HepG2 (cell line): ENCODE results near the gene SLAMF6. TPM values are rescaled to one million over a fixed set of nuclear protein-coding genes. Genes with fewer than 3 reads are reported as not detected.
"Not testable (repeated sequence)": the region's sequence is repeated elsewhere in the genome, so short reads cannot be mapped to it uniquely, and the experiment has no call there.

ENCODE experiments used
- ATAC-seq: fragments of 200-7000 bp; cut with Tn5 transposase; 3 replicates; pipeline ENCODE4 v1.9.1; 2020; ENCODE audit warnings: mild to moderate bottlenecking, moderate library complexity
- BruUV-seq: library from RNA; stranded (reverse); fragments of 400-500 nt; replicated peaks from 2 replicates; lab custom pipeline; 2021; lab: Mats Ljungman, UMichigan
- CTCF ChIA-PET: fragments of 300-600 bp; formaldehyde crosslinking; extraction: SDS; loops from one replicate; lab custom pipeline; 2021; ENCODE audit warnings: low total read pairs, inconsistent platforms, low intra/inter-chr PET ratio; lab: Yijun Ruan, JAX
- POLR2A ChIA-PET: fragments of 350-600 bp; sonication (Branson Sonifier 250); formaldehyde crosslinking; loops from one replicate; lab custom pipeline; 2020; ENCODE audit warnings: antibody characterized with exemption, inconsistent platforms; lab: Yijun Ruan, JAX
- DNase-seq: peaks from one replicate; pipeline ENCODE4 v3.0.0-alpha.2; 2015; ENCODE audit warnings: low spot score
- FAIRE-seq: peaks from 3 replicates; lab custom pipeline; 2011; peaks lifted over from hg19 to GRCh38; lab: Jason Lieb, UNC
- H2AFZ ChIP-seq: one replicate; pipeline ENCODE4 v1.6.1; 2011; ENCODE audit warnings: low read length, inconsistent platforms
- H3K27ac ChIP-seq: fragments of 300-600 bp; 3 replicates; pipeline ENCODE4 v1.8.0; 2011; ENCODE audit warnings: mixed run types, mild to moderate bottlenecking, mixed read lengths, low read length, inconsistent platforms; ENCODE audit not compliant: insufficient read depth; ENCODE audit errors: extremely low read length
- H3K27me3 ChIP-seq, 2 experiments: fragments of 200-600 bp in 1 of 2; 2 replicates in 1 of 2; 3 replicates in 1 of 2; pipeline versions ENCODE4 v1.6.0 to v1.8.0; 2011; ENCODE audit warnings: low read length in 2 of 2, mild to moderate bottlenecking in 2 of 2, moderate library complexity in 2 of 2, inconsistent platforms in 1 of 2; ENCODE audit not compliant: insufficient read depth in 2 of 2, control insufficient read depth in 1 of 2
- H3K36me3 ChIP-seq, 2 experiments: fragments of 200-600 bp in 1 of 2; replicated peaks in 1 of 2; 2 replicates in 1 of 2; 3 replicates in 1 of 2; pipeline versions ENCODE4 v1.5.1 to v1.8.0; 2011; ENCODE audit warnings: low read length in 2 of 2, inconsistent platforms in 1 of 2; ENCODE audit not compliant: insufficient read depth in 2 of 2, control insufficient read depth in 1 of 2
- H3K4me1 ChIP-seq: 2 replicates; pipeline ENCODE4 v1.5.1; 2012; ENCODE audit warnings: low read length, inconsistent platforms; ENCODE audit not compliant: insufficient read depth
- H3K4me2 ChIP-seq: 2 replicates; pipeline ENCODE4 v1.6.0; 2011; ENCODE audit warnings: low read depth, low read length, inconsistent platforms
- H3K4me3 ChIP-seq, 3 experiments: fragments of 200-600 bp in 1 of 3; sonication (generic), shearing (Covaris generic) in 1 of 3; replicated peaks in 1 of 3; 2 replicates each; pipeline ENCODE4 v1.5.1; 2011 to 2016; ENCODE audit warnings: low read length in 3 of 3, inconsistent platforms in 2 of 3, low read depth in 2 of 3, mild to moderate bottlenecking in 2 of 3, control low read depth in 1 of 3, mixed read lengths in 1 of 3; ENCODE audit not compliant: insufficient read depth in 1 of 3
- H3K79me2 ChIP-seq: one replicate; pipeline ENCODE4 v1.6.1; 2011; ENCODE audit warnings: low read length, inconsistent platforms; ENCODE audit not compliant: insufficient read depth
- H3K9ac ChIP-seq: 2 replicates; pipeline ENCODE4 v1.6.0; 2011; ENCODE audit warnings: mild to moderate bottlenecking, low read depth, low read length, inconsistent platforms; ENCODE audit not compliant: insufficient read depth
- H3K9me3 ChIP-seq: 2 replicates; pipeline ENCODE4 v1.5.1; 2012; ENCODE audit warnings: mild to moderate bottlenecking, low read length
- H4K20me1 ChIP-seq: 2 replicates; pipeline ENCODE4 v1.6.0; 2011; ENCODE audit warnings: inconsistent platforms, mild to moderate bottlenecking, low read length, moderate library complexity; ENCODE audit not compliant: insufficient read depth
- EEA1 ChIP-seq: sonication (generic); formaldehyde crosslinking; IDR thresholded peaks from 2 replicates; pipeline ENCODE4 v1.5.1; 2020; ENCODE audit warnings: mild to moderate bottlenecking, missing genetic modification reagents, borderline replicate concordance
- KDM4B ChIP-seq: sonication (generic); formaldehyde crosslinking; IDR thresholded peaks from 2 replicates; pipeline ENCODE4 v1.4.0; 2020; ENCODE audit warnings: missing genetic modification reagents
- MTF2 ChIP-seq: sonication (generic); formaldehyde crosslinking; IDR thresholded peaks from 2 replicates; pipeline ENCODE4 v1.5.0; 2020; ENCODE audit warnings: missing genetic modification reagents, borderline replicate concordance
- PRDM15 ChIP-seq: sonication (generic); formaldehyde crosslinking; IDR thresholded peaks from 2 replicates; pipeline ENCODE4 v1.4.0; 2020; ENCODE audit warnings: missing genetic modification reagents
- ZNF883 ChIP-seq: sonication (generic); formaldehyde crosslinking; IDR thresholded peaks from 2 replicates; pipeline ENCODE4 v1.5.1; 2020; ENCODE audit warnings: mild to moderate bottlenecking, missing genetic modification reagents; ENCODE audit errors: not compliant biosample characterization
- WGBS: methylation state at CpG from one replicate; pipeline ENCODE4 v1.1.6; 2017; ENCODE audit warnings: low lambda C conversion rate; 5-methylcytosine and 5-hydroxymethylcytosine counted together
- in situ Hi-C: cut with HindIII; loops from 2 replicates; pipeline ENCODE4 v1.10.0; 2017; ENCODE audit warnings: low pct_unique_long_range_greater_than_20kb; ENCODE audit not compliant: extremely low pct_ligation_motif_present
- intact Hi-C: fragments of 100-400 bp; cut with micrococcal nuclease; formaldehyde crosslinking; loops from one replicate; pipeline ENCODE4 v1.10.0; 2022; ENCODE audit not compliant: unreplicated experiment
- polyA plus RNA-seq, 8 experiments: library from polyadenylated mRNA; depleted of rRNA in 3 of 8; stranded (reverse) in 7 of 8; unstranded in 1 of 8; fragments of >200 nt; fragmentation: Illumina TruSeq in 4 of 8; extraction: Trizol in 4 of 8; gene quantifications; 2 replicates each; pipeline versions ENCODE4 v1.2.1 to v1.2.3, GENCODE V29; 2011 to 2016; ENCODE audit warnings: low read depth in 4 of 8, missing spikeins in 1 of 8, mixed read lengths in 1 of 8; ENCODE audit not compliant: insufficient read depth in 1 of 8
- total RNA-seq, 5 experiments: library from RNA; depleted of rRNA; stranded (reverse); fragments of >200 nt; fragmentation: Illumina TruSeq; extraction: Trizol; gene quantifications; 2 replicates each; pipeline ENCODE4 v1.2.3, GENCODE V29; 2016; ENCODE audit warnings: low read depth in 1 of 5

SLAMF6 gene
- total and polyA plus RNA-seq, 2 of the 13 experiments (the other 11 are each of a cell fraction or from before 2014, with no cell fraction given): not detected

GRCh38 chr1:160529401-160529952 is 6.4 kb upstream of the SLAMF6 start:
- BruUV-seq, POLR2A ChIA-PET, H3K4me2 ChIP-seq, in situ Hi-C loops, H3K36me3 ChIP-seq, CTCF ChIA-PET, FAIRE-seq, H4K20me1 ChIP-seq, H3K27me3 ChIP-seq, H3K27ac ChIP-seq, H3K4me3 ChIP-seq, H3K79me2 ChIP-seq, ATAC-seq, H2AFZ ChIP-seq, H3K9me3 ChIP-seq, DNase-seq, H3K9ac ChIP-seq, H3K4me1 ChIP-seq, intact Hi-C loops: not testable (repeated sequence)
- WGBS: 17% methylated on average over 3 of the region's 7 CpGs

- POLR2A ChIA-PET, H3K79me2 ChIP-seq, H2AFZ ChIP-seq, H3K9ac ChIP-seq, ATAC-seq, H3K4me1 ChIP-seq, FAIRE-seq, H3K27me3 ChIP-seq, H3K4me3 ChIP-seq, H3K9me3 ChIP-seq, H4K20me1 ChIP-seq, H3K27ac ChIP-seq, CTCF ChIA-PET, DNase-seq, in situ Hi-C loops, BruUV-seq, H3K36me3 ChIP-seq, H3K4me2 ChIP-seq, intact Hi-C loops: not testable (repeated sequence)
- 32% methylated on average over 2 of the region's 2 CpGs for WGBS
Observed at GRCh38 chr1:160523789-160524188, 734 bp upstream of the SLAMF6 start.

- Histone ChIP-seq H3K4me1 (no peaks in the 10 kb centered on the region), H3K27me3 (no peaks in the 10 kb centered on the region), H3K27ac (no peak overlapping the region), H3K79me2 (no peaks in the 10 kb centered on the region), H3K9ac (no peak overlapping the region), H4K20me1 (no peaks in the 10 kb centered on the region), H3K4me2 (no peak overlapping the region), H3K36me3 (no peaks in the 10 kb centered on the region), H3K4me3 (no peak overlapping the region), H2AFZ (no peak overlapping the region), H3K9me3 (no peaks in the 10 kb centered on the region)
- POLR2A ChIA-PET: no interaction called here
- intact Hi-C loops (no loop called here), in situ Hi-C loops (no loop called here)
- CTCF ChIA-PET: no interaction called here
- ATAC-seq: no peak
- no peak for FAIRE-seq
- no TSS peak for BruUV-seq
- no peak for DNase-seq
- WGBS: 29% methylated on average over 3 of the region's 3 CpGs
- TF ChIP-seq ZNF883 (CRISPR knock-in tag) (no peak), MTF2 (CRISPR knock-in tag) (no peak), KDM4B (CRISPR knock-in tag) (no peak), PRDM15 (CRISPR knock-in tag) (no peak), EEA1 (CRISPR knock-in tag) (no peak)
Observed at GRCh38 chr1:160522136-160522535, 919 bp downstream of the SLAMF6 start.
